A549 (cell line): Measurements from ENCODE around the gene CSTPP1. TPM values are rescaled to one million over a fixed set of nuclear protein-coding genes. Genes with fewer than 3 reads are reported as not detected.

ENCODE experiments used
- ATAC-seq, 2 experiments: fragments of 200-7000 bp in 1 of 2; fragments of >200 bp in 1 of 2; cut with Nextera tagmentation in 1 of 2; cut with Tn5 transposase in 1 of 2; 3 replicates each; pipeline versions ENCODE4 v1.8.0 to v1.9.1; 2018 to 2020; ENCODE audit warnings: mild to moderate bottlenecking in 1 of 2, moderate library complexity in 1 of 2
- CTCF ChIA-PET: fragments of 300-600 bp; sonication (Branson Sonifier 250); formaldehyde crosslinking; extraction: SDS; loops from one replicate; lab custom pipeline; 2021; ENCODE audit warnings: antibody characterized with exemption, inconsistent platforms; lab: Yijun Ruan, JAX
- POLR2A ChIA-PET: fragments of 350-600 bp; formaldehyde crosslinking; extraction: SDS; loops from one replicate; lab custom pipeline; 2021; ENCODE audit warnings: antibody characterized with exemption, inconsistent platforms; lab: Yijun Ruan, JAX
- DNase-seq, 2 experiments: peaks; one replicate each; pipeline versions ENCODE4 v3.0.0 to v3.0.0-alpha.2; 2011 to 2016; ENCODE audit warnings: low read depth in 1 of 2, low spot score in 1 of 2
- FAIRE-seq: peaks from 2 replicates; lab custom pipeline; 2011; peaks lifted over from hg19 to GRCh38; lab: Jason Lieb, UNC
- H3K27ac ChIP-seq, 2 experiments: fragments of >200 bp; sonication (Bioruptor Twin); formaldehyde crosslinking; 3 replicates each; pipeline ENCODE4 v1.5.1; 2016 to 2017
- H3K4me1 ChIP-seq: fragments of >200 bp; sonication (Bioruptor Twin); formaldehyde crosslinking; 3 replicates; pipeline ENCODE4 v1.6.1; 2016
- H3K4me2 ChIP-seq: fragments of >200 bp; sonication (Bioruptor Twin); formaldehyde crosslinking; 3 replicates; pipeline ENCODE4 v1.6.1; 2016
- H3K4me3 ChIP-seq: fragments of >200 bp; sonication (Bioruptor Twin); formaldehyde crosslinking; 3 replicates; pipeline ENCODE4 v1.5.1; 2016
- H3K9me3 ChIP-seq: fragments of >200 bp; sonication (Bioruptor Twin); formaldehyde crosslinking; 3 replicates; pipeline ENCODE4 v1.6.1; 2016
- CBX2 ChIP-seq: fragments of 200-600 bp; sonication (generic); IDR thresholded peaks from 2 replicates; pipeline ENCODE4 v1.6.1; 2016; ENCODE audit warnings: low read depth, mild to moderate bottlenecking, borderline replicate concordance
- CHD4 ChIP-seq: fragments of 200-600 bp; sonication (generic); IDR thresholded peaks from 2 replicates; pipeline ENCODE4 v1.6.1; 2016; ENCODE audit warnings: antibody characterized with exemption, mild to moderate bottlenecking, borderline replicate concordance
- ELK1 ChIP-seq: fragments of 150-350 bp; IDR thresholded peaks from 2 replicates; pipeline ENCODE4 v1.6.1; 2014; ENCODE audit warnings: low read depth, mild to moderate bottlenecking, low read length
- EP300 ChIP-seq, 2 experiments: fragments of >200 bp; sonication (Bioruptor Twin); formaldehyde crosslinking; IDR thresholded peaks; 2 replicates in 1 of 2; 3 replicates in 1 of 2; pipeline ENCODE4 v1.6.1; 2016 to 2017
- ESRRA ChIP-seq: fragments of 150-350 bp; IDR thresholded peaks from 2 replicates; pipeline ENCODE4 v1.6.1; 2014; ENCODE audit warnings: mild to moderate bottlenecking, low read length, borderline replicate concordance
- FOSL2 ChIP-seq, 2 experiments: fragments of 450-650 bp in 1 of 2; fragments of >200 bp in 1 of 2; sonication (Bioruptor Twin) in 1 of 2; formaldehyde crosslinking; IDR thresholded peaks; 2 replicates each; pipeline versions ENCODE4 v1.5.0 to v1.6.1; 2016 to 2020; ENCODE audit warnings: mild to moderate bottlenecking in 1 of 2, moderate library complexity in 1 of 2
- HDAC2 ChIP-seq: fragments of 200-600 bp; sonication (generic); IDR thresholded peaks from 2 replicates; pipeline ENCODE4 v1.6.1; 2016
- HMGXB4 ChIP-seq: fragments of 250-450 bp; sonication (Bioruptor Pico); IDR thresholded peaks from 2 replicates; pipeline ENCODE4 v1.5.0; 2021; ENCODE audit warnings: mild to moderate bottlenecking, moderate library complexity, borderline replicate concordance
- HOXB5 ChIP-seq: fragments of 250-450 bp; sonication (Bioruptor Pico); IDR thresholded peaks from 2 replicates; pipeline ENCODE4 v1.5.0; 2020; ENCODE audit warnings: mild to moderate bottlenecking, moderate library complexity
- KDM5A ChIP-seq: fragments of 200-600 bp; sonication (generic); IDR thresholded peaks from 2 replicates; pipeline ENCODE4 v1.6.1; 2016; ENCODE audit warnings: antibody characterized with exemption, mild to moderate bottlenecking
- MAFK ChIP-seq: fragments of 450-650 bp; IDR thresholded peaks from 2 replicates; pipeline ENCODE4 v1.6.1; 2014; ENCODE audit not compliant: partially characterized antibody
- MYC ChIP-seq: IDR thresholded peaks from 2 replicates; pipeline ENCODE4 v1.6.1; 2012; ENCODE audit warnings: mild to moderate bottlenecking, inconsistent platforms, low read length, improper control_type of control experiment, borderline replicate concordance
- NPAS2 ChIP-seq: fragments of 250-450 bp; sonication (Bioruptor Pico); IDR thresholded peaks from 2 replicates; pipeline ENCODE4 v1.8.0; 2022; ENCODE audit warnings: mild to moderate bottlenecking, moderate library complexity, borderline replicate concordance
- NR3C1 ChIP-seq: fragments of >200 bp; sonication (Bioruptor Twin); formaldehyde crosslinking; IDR thresholded peaks from 3 replicates; pipeline ENCODE4 v1.6.1; 2017
- PHF8 ChIP-seq: fragments of 200-600 bp; sonication (generic); IDR thresholded peaks from 2 replicates; pipeline ENCODE4 v1.6.1; 2016; ENCODE audit warnings: low read depth, mild to moderate bottlenecking, antibody characterized with exemption, moderate library complexity, borderline replicate concordance
- RAD21 ChIP-seq, 2 experiments: fragments of >200 bp in 1 of 2; sonication (Bioruptor Twin) in 1 of 2; formaldehyde crosslinking in 1 of 2; IDR thresholded peaks in 1 of 2; conservative IDR thresholded peaks in 1 of 2; 2 replicates in 1 of 2; 3 replicates in 1 of 2; pipeline ENCODE4 v1.6.1; 2012 to 2018; ENCODE audit warnings: inconsistent platforms in 1 of 2
- RCOR1 ChIP-seq: fragments of 150-350 bp; IDR thresholded peaks from 2 replicates; pipeline ENCODE4 v1.6.1; 2014; ENCODE audit warnings: antibody characterized with exemption, low read length, low read depth
- TFCP2L1 ChIP-seq: fragments of 250-450 bp; sonication (Bioruptor Pico); IDR thresholded peaks from 2 replicates; pipeline ENCODE4 v1.5.0; 2021; ENCODE audit warnings: mild to moderate bottlenecking
- ZC3H11A ChIP-seq: fragments of 450-650 bp; IDR thresholded peaks from 2 replicates; pipeline ENCODE4 v1.6.1; 2014; ENCODE audit warnings: antibody characterized with exemption, mild to moderate bottlenecking
- ZNF302 ChIP-seq: fragments of 250-450 bp; sonication (Bioruptor Pico); IDR thresholded peaks from 2 replicates; pipeline ENCODE4 v1.9.0; 2021; ENCODE audit warnings: inconsistent platforms, mild to moderate bottlenecking, moderate library complexity
- ZSCAN20 ChIP-seq: fragments of 250-450 bp; sonication (Bioruptor Pico); IDR thresholded peaks from 2 replicates; pipeline ENCODE4 v1.8.0; 2022; ENCODE audit warnings: mild to moderate bottlenecking, moderate library complexity
- WGBS: methylation state at CpG from one replicate; pipeline ENCODE4 v1.1.6; 2017; ENCODE audit errors: missing lambda C conversion rate; 5-methylcytosine and 5-hydroxymethylcytosine counted together
- polyA plus RNA-seq, 4 experiments: library from polyadenylated mRNA; depleted of rRNA in 3 of 4; stranded (reverse); fragments of >200 nt; fragmentation: RNase III in 1 of 4; extraction: RNeasy Plus Mini Kit Qiagen cat#74134 plus additional on column Dnase treatment in 1 of 4; gene quantifications; 2 replicates in 3 of 4; 3 replicates in 1 of 4; pipeline ENCODE4 v1.2.3, GENCODE V29; 2011 to 2017
- TF ChIP-seq, protein P1 (sequence below): IDR thresholded peaks from 2 replicates; pipeline ENCODE4 v1.6.1; 2012; ENCODE audit warnings: low read depth, borderline replicate concordance
- TF ChIP-seq, protein P2 (sequence below): IDR thresholded peaks from 2 replicates; pipeline ENCODE4 v1.6.1; 2012

The CSTPP1 gene
- polyA plus RNA-seq, 2 of the 4 experiments (the other 2 are of a cell fraction), result 31.5 to 34.5 TPM

DNA sequence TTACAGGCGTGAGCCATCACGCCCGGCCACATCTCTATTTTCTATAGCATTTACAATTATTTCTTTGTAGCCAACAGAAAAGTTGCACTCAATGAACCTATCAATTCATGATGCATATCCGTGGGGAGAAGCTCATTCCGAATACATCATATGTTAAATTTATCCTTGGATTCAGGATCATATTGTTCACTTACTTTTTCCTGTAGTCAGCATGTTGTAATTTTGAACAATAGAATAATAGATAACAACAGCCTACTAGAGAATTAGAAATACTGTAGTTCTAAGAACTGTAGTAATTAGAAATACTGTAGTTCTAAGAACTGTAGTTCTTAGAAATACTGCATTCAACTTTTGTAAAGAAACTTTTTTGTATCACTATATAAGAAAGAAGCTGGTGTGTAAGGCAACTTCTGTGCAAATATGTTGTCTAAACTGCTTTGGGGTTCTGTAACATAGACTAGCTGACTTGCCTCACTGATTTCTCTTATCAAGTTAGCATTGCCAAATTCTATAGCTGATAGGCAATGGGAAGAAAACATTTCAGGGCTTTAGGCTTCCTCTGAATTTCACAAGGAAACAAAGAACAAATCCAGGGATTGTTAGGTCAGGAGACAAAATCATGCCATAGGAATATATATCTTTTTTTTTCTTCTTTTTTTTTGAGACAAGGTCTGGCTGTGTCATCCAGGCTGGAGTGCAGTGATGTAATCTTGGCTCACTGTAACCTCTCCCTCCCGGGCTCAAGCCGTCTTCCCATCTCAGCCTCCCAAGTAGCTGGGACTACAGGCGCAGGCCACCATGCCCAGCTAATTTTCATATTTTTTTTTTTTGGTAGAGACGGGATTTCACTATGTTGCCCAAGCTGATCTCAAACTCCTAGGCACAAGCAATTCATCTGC, 91.9 kb downstream of the CSTPP1 start:
- WGBS, result 84% methylated on average over 9 of the region's 9 CpGs
- H3K9me3 ChIP-seq, result no peaks in the 10 kb centered on the region
- TF ChIP-seq HMGXB4 (CRISPR knock-in tag) (no peak), ELK1 (no peak), MAFK (peak; percentile 37), CBX2 (no peak), TFCP2L1 (CRISPR knock-in tag) (no peak)
- ChIA-PET POLR2A (no interaction called here), CTCF (interaction anchor here (0.8 kb wide), 1 partner anchor 141 kb away, joined by 3 read pairs; no protein-coding TSS in a partner anchor)
- FAIRE-seq, result no peak
- no peak overlapping the region for H3K4me3 ChIP-seq
- DNase-seq, result no peak
- no peaks in the 10 kb centered on the region for H3K4me1 ChIP-seq
- H3K4me2 ChIP-seq, result no peak overlapping the region
- H3K27ac ChIP-seq, result no peak overlapping the region
- no peak for ATAC-seq

GRCh38 chr11:47033439-47033838, 96.9 kb downstream of the CSTPP1 start:
- Histone ChIP-seq H3K9me3 (no peaks in the 10 kb centered on the region), H3K4me1 (no peaks in the 10 kb centered on the region), H3K4me3 (no peak overlapping the region), H3K4me2 (no peak overlapping the region), H3K27ac (no peak overlapping the region)
- no peak for ATAC-seq
- no peak for DNase-seq
- ChIA-PET POLR2A (no interaction called here), CTCF (interaction anchor here (1.5 kb wide), 1 partner anchor 120 kb away, joined by 3 read pairs; no protein-coding TSS in a partner anchor)
- TF ChIP-seq HOXB5 (no peak), EP300 (IDR thresholded peaks at IDR 0.05) (no peak), ZNF302 (CRISPR knock-in tag) (no peak), ZSCAN20 (CRISPR knock-in tag) (no peak)
- TF ChIP-seq, protein P1, sequence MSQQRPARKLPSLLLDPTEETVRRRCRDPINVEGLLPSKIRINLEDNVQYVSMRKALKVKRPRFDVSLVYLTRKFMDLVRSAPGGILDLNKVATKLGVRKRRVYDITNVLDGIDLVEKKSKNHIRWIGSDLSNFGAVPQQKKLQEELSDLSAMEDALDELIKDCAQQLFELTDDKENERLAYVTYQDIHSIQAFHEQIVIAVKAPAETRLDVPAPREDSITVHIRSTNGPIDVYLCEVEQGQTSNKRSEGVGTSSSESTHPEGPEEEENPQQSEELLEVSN, result no peak
- FAIRE-seq, result peak; percentile 49
- WGBS, result 94% methylated on average over 2 of the region's 2 CpGs

GRCh38 chr11:47034091-47034490, 97.5 kb downstream of the CSTPP1 start:
- TF ChIP-seq PHF8 (no peak), FOSL2 (IDR thresholded peaks at IDR 0.05) (no peak), FOSL2 (CRISPR knock-in tag; IDR thresholded peaks at IDR 0.05) (no peak), NPAS2 (CRISPR knock-in tag) (no peak), RAD21 (conservative IDR thresholded peaks at IDR 0.05 in 1 of 2, IDR thresholded peaks at IDR 0.05 in 1 of 2) (no peak), MYC (no peak), RCOR1 (no peak), NR3C1 (no peak), KDM5A (no peak), ESRRA (no peak), CHD4 (no peak), HOXB5 (no peak), ZC3H11A (no peak), HDAC2 (no peak)
- TF ChIP-seq, protein P2, sequence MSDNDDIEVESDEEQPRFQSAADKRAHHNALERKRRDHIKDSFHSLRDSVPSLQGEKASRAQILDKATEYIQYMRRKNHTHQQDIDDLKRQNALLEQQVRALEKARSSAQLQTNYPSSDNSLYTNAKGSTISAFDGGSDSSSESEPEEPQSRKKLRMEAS, result no peak
- Histone ChIP-seq H3K27ac (no peak overlapping the region), H3K4me2 (no peak overlapping the region), H3K9me3 (no peaks in the 10 kb centered on the region), H3K4me3 (no peak overlapping the region), H3K4me1 (no peaks in the 10 kb centered on the region)
- no peak for FAIRE-seq
- ChIA-PET CTCF (interaction anchor here (0.7 kb wide), 1 partner anchor 13 kb away, joined by 4 read pairs; no protein-coding TSS in a partner anchor), POLR2A (no interaction called here)
- no peak for DNase-seq
- ATAC-seq, result no peak
